ENCODE measurements around the gene FITM1.
"Not testable (repeated sequence)": the region's sequence is repeated elsewhere in the genome, so short reads cannot be mapped to it uniquely, and the experiment has no call there.

The FITM1 gene

DNA sequence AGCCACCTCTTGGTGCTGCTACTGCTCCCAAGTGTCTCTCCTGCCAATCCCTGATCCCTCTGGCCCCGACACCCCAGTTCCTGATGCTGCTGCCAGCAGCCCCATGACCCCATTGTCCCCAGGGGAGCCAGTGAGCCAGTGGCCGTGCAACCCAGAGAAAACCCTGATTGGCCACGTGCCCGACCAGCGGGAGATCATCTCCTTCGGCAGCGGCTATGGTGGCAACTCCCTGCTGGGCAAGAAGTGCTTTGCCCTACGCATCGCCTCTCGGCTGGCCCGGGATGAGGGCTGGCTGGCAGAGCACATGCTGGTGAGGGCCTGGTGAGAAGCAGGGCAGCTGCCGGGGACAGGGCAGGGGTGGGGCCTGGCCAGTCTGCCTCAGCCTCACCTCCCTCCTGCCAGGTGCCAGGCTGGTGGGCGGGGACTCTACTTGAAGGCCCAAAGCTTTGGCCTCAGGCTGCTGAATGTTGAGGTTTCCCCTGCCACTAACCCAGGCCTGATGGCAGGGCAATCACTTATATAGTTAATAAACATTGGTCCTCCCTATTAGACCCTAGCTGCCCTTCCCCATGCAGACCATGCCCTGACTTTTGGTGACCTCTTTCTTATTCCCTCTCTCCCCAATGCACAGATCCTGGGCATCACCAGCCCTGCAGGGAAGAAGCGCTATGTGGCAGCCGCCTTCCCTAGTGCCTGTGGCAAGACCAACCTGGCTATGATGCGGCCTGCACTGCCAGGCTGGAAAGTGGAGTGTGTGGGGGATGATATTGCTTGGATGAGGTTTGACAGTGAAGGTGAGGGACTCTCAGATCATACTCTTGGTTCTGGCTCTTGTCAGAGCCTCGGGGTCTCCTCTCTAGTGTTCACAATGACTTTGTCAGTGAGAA lies 31.3 kb upstream of the FITM1 start:
- Histone ChIP-seq H3K4me3 (ENCODE audit: low read depth, low read length) (no peak overlapping the region), H3K9me3 (ENCODE audit: control insufficient read depth, insufficient read depth, low read depth, low read length) (peaks cover 9% of the 10 kb centered on the region), H3K4me1 (ENCODE audit: control insufficient read depth, insufficient read depth, low read length) (peaks cover 12% of the 10 kb centered on the region), H3K27ac (ENCODE audit: low read depth, low read length) (no peak overlapping the region), H3K9ac (ENCODE audit: low read length) (no peak overlapping the region), H3K27me3 (ENCODE audit: control insufficient read depth, insufficient read depth, low read length) (no peaks in the 10 kb centered on the region), H3K36me3 (ENCODE audit: control insufficient read depth, insufficient read depth, low read length) (peaks cover 71% of the 10 kb centered on the region)

DNA sequence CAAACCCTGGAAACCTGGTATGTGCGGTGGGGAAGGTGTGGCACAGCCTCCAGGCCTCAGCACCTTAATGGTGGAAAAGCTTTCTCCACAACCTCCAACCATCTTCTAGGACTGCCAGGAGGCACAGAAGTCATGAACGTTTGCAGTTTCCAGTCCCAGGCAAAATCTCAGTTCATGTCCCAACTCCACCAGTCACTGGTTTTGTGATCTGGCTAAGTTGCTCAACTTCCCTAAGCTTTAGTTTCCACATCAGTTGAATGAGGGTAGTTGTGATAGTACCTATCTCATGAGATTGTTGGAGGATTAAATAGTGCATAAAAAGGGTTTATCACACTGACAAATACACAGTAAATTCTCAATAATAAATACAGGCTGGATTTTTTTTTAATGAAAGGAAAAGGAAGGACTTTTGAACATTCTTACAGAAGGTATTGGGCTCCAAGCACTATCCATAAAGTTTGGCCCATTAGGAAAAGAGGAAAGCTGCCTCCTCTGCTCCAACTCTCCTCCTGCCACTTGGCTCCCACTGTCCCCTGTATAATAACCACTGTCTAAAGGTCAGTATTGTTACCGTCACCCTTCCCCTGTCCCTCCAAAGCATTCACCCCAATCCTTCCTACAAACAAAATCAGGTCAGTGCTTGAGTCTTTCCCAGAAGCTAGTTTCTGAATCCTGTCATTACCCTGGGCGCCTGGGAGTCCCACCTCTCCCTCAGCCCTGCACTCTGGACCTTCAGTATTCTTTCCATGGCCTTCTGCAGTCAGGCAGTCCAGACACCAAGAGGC lies 30.1 kb upstream of the FITM1 start:
- peaks cover 20% of the 10 kb centered on the region for H3K9me3 ChIP-seq (ENCODE audit: control insufficient read depth, insufficient read depth, low read depth, low read length)
- H3K27me3 ChIP-seq (ENCODE audit: control insufficient read depth, insufficient read depth, low read length) = no peaks in the 10 kb centered on the region
- H3K4me3 ChIP-seq (ENCODE audit: low read depth, low read length) = no peak overlapping the region
- peaks cover 5% of the 10 kb centered on the region for H3K4me1 ChIP-seq (ENCODE audit: control insufficient read depth, insufficient read depth, low read length)
- H3K36me3 ChIP-seq (ENCODE audit: control insufficient read depth, insufficient read depth, low read length) = peaks cover 78% of the 10 kb centered on the region
- no peak overlapping the region for H3K9ac ChIP-seq (ENCODE audit: low read length)
- H3K27ac ChIP-seq (ENCODE audit: low read depth, low read length) = no peak overlapping the region

DNA sequence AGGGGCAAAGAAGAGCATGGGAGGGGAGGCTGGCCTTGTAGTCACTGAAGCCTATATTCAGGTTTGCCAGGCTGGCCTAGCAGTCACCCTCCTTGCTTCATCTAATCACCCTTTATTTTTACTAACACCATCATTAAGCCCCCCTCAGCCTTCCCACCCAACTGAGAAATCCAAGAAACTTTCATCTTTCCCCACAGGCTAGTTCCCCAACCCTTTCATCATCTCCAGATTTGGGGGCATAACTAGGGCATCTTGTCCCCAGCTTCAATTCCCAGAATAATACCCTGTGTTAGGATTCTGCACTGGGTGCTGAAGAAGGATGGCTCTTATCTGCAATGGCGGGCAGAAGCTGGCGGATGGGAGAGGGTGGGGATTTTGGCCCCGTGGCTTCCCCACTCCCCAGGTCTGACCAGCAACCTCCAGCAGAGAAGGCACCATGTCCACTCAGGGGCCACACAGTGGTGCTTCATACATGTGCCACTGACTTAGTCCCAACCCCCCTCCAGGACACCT lies 29.4 kb upstream of the FITM1 start:
- no peak overlapping the region for H3K4me3 ChIP-seq (ENCODE audit: low read depth, low read length)
- H3K36me3 ChIP-seq (ENCODE audit: control insufficient read depth, insufficient read depth, low read length) = peaks cover 78% of the 10 kb centered on the region
- H3K27me3 ChIP-seq (ENCODE audit: control insufficient read depth, insufficient read depth, low read length) = no peaks in the 10 kb centered on the region
- peaks cover 20% of the 10 kb centered on the region for H3K9me3 ChIP-seq (ENCODE audit: control insufficient read depth, insufficient read depth, low read depth, low read length)
- H3K27ac ChIP-seq (ENCODE audit: low read depth, low read length) = no peak overlapping the region
- H3K4me1 ChIP-seq (ENCODE audit: control insufficient read depth, insufficient read depth, low read length) = no peaks in the 10 kb centered on the region
- H3K9ac ChIP-seq (ENCODE audit: low read length) = no peak overlapping the region

DNA sequence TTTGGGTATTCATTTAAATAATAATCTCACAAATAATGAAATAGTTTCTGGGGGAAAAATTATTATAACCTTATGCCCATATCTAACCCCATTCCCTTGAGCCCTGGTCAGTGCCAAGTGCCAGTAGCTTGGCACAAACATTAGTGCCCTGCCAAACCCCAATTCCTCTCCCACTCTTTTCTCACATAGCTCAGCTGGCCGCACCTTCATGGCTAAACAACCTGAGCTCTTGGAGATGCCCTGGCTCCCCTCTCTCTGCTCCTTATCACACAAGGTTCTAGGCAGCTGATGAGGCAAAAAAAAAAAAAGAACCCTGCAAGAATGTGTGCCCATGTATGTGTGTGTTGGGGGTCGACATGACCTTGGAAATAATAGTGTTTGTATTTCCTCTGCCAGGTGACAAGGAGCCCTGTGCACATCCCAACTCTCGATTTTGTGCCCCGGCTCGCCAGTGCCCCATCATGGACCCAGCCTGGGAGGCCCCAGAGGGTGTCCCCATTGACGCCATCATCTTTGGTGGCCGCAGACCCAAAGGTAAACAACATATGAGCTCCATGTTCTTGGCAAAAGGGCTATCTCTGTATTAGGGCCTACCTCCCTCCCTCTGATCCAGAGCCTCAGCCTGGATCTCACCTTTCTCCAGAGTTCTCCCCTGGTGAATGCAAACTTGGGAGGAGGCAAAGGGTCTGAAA lies 28.0 kb upstream of the FITM1 start:
- Histone ChIP-seq H3K36me3 (ENCODE audit: control insufficient read depth, insufficient read depth, low read length) (peaks cover 70% of the 10 kb centered on the region), H3K9ac (ENCODE audit: low read length) (no peak overlapping the region), H3K27me3 (ENCODE audit: control insufficient read depth, insufficient read depth, low read length) (no peaks in the 10 kb centered on the region), H3K27ac (ENCODE audit: low read depth, low read length) (no peak overlapping the region), H3K4me3 (ENCODE audit: low read depth, low read length) (no peak overlapping the region), H3K9me3 (ENCODE audit: control insufficient read depth, insufficient read depth, low read depth, low read length) (peaks cover 20% of the 10 kb centered on the region), H3K4me1 (ENCODE audit: control insufficient read depth, insufficient read depth, low read length) (no peaks in the 10 kb centered on the region)

DNA sequence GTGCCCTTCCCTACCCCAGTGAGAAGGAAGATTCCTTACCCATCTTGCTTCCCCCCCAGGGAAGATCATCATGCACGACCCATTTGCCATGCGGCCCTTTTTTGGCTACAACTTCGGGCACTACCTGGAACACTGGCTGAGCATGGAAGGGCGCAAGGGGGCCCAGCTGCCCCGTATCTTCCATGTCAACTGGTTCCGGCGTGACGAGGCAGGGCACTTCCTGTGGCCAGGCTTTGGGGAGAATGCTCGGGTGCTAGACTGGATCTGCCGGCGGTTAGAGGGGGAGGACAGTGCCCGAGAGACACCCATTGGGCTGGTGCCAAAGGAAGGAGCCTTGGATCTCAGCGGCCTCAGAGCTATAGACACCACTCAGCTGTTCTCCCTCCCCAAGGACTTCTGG lies 27.0 kb upstream of the FITM1 start:
- Histone ChIP-seq H3K9me3 (ENCODE audit: control insufficient read depth, insufficient read depth, low read depth, low read length) (peaks cover 20% of the 10 kb centered on the region), H3K27ac (ENCODE audit: low read depth, low read length) (no peak overlapping the region), H3K27me3 (ENCODE audit: control insufficient read depth, insufficient read depth, low read length) (no peaks in the 10 kb centered on the region), H3K4me3 (ENCODE audit: low read depth, low read length) (no peak overlapping the region), H3K36me3 (ENCODE audit: control insufficient read depth, insufficient read depth, low read length) (peaks cover 61% of the 10 kb centered on the region), H3K4me1 (ENCODE audit: control insufficient read depth, insufficient read depth, low read length) (no peaks in the 10 kb centered on the region), H3K9ac (ENCODE audit: low read length) (no peak overlapping the region)

DNA sequence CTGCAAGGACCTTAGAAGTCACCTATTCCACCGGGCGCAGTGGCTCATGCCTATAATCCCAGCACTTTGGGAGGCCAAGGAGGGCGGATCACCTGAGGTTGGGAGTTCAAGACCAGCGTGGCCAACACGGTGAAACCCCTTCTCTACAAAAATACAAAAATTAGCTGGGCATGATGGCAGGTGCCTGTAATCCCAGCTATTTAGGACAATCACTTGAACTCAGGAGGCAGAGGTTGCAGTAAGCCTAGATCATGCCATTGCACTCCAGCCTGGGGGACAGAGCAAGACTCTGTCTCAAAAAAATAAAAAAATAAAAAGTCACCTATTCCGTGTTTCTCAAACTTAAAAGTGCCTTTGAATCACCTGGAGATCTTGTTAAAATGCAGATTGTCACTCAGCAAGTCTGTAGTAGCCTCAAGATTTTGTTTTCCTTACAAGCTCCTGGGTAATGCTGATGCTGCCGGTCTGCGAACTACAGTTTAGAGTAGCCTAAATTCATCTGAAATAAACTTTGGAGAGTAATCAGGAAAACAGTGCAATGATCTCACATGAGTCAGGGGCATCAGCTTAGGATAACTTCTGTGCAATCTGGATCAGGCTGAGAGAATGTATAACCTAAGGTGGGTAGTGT lies 24.7 kb upstream of the FITM1 start:
- H3K9ac ChIP-seq (ENCODE audit: low read length); H3K4me3 ChIP-seq (ENCODE audit: low read depth, low read length); H3K27ac ChIP-seq (ENCODE audit: low read depth, low read length); H3K4me1 ChIP-seq (ENCODE audit: control insufficient read depth, insufficient read depth, low read length); H3K27me3 ChIP-seq (ENCODE audit: control insufficient read depth, insufficient read depth, low read length): not testable (repeated sequence)
- Histone ChIP-seq H3K9me3 (ENCODE audit: control insufficient read depth, insufficient read depth, low read depth, low read length) (peaks cover 20% of the 10 kb centered on the region), H3K36me3 (ENCODE audit: control insufficient read depth, insufficient read depth, low read length) (peaks cover 39% of the 10 kb centered on the region)

DNA sequence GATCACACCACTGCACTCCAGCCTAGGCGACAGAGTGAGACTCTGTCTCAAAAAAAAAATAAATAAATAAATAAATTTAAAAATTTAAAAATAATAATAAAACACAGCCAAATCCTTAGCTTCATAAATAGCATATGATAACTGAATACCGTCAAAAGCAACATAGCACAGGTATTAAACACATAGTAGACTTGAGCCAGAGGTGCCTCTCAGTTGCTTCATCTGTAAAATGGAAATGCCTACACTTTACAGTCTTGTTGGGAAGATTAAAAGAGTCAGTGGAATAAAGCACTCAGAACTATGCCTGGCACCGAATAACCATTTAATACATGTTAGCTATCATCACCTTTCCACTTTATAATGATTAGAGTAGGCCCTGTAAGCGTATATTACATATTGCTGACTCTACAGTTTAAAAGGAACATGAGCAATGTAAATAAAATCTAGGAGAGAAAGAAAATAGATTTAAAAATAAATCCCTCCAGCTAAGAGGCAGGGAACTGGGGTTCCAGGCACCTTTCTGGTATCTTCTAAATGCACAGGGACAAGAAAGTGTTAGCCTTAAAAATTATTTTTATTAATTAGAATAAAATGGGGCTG lies 23.7 kb upstream of the FITM1 start:
- no peak overlapping the region for H3K4me3 ChIP-seq (ENCODE audit: low read depth, low read length)
- H3K9me3 ChIP-seq (ENCODE audit: control insufficient read depth, insufficient read depth, low read depth, low read length) = peaks cover 20% of the 10 kb centered on the region
- H3K4me1 ChIP-seq (ENCODE audit: control insufficient read depth, insufficient read depth, low read length) = no peaks in the 10 kb centered on the region
- H3K9ac ChIP-seq (ENCODE audit: low read length) = no peak overlapping the region
- no peaks in the 10 kb centered on the region for H3K27me3 ChIP-seq (ENCODE audit: control insufficient read depth, insufficient read depth, low read length)
- peaks cover 28% of the 10 kb centered on the region for H3K36me3 ChIP-seq (ENCODE audit: control insufficient read depth, insufficient read depth, low read length)
- no peak overlapping the region for H3K27ac ChIP-seq (ENCODE audit: low read depth, low read length)

DNA sequence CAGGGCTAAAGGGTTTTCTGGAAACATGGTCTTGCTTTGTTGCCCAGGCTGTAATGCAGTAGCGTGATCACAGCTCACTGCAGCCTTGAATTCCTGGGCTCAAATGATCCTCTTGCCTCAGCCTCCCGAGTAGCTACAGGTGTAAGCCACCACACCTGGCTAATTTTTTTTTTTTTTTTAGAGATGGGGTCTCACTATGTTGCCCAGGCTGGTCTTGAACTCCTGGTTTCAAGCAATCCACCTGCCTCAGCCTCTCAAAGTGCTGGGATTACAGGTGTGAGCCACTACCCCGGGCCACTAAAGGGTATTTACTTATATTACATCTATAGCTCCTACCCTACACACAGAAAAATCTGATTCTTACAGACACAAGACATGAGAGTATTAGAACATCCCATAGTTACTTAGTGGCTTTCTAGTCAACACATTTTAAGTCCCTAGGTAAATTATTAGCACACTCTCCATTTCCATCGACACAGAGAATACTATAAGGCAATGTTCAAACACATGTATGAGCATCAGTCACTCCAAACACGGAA lies 22.1 kb upstream of the FITM1 start:
- Histone ChIP-seq H3K27me3 (ENCODE audit: control insufficient read depth, insufficient read depth, low read length) (no peaks in the 10 kb centered on the region), H3K4me1 (ENCODE audit: control insufficient read depth, insufficient read depth, low read length) (no peaks in the 10 kb centered on the region), H3K27ac (ENCODE audit: low read depth, low read length) (no peak overlapping the region), H3K4me3 (ENCODE audit: low read depth, low read length) (no peak overlapping the region), H3K36me3 (ENCODE audit: control insufficient read depth, insufficient read depth, low read length) (peaks cover 16% of the 10 kb centered on the region), H3K9me3 (ENCODE audit: control insufficient read depth, insufficient read depth, low read depth, low read length) (peaks cover 19% of the 10 kb centered on the region), H3K9ac (ENCODE audit: low read length) (no peak overlapping the region)

DNA sequence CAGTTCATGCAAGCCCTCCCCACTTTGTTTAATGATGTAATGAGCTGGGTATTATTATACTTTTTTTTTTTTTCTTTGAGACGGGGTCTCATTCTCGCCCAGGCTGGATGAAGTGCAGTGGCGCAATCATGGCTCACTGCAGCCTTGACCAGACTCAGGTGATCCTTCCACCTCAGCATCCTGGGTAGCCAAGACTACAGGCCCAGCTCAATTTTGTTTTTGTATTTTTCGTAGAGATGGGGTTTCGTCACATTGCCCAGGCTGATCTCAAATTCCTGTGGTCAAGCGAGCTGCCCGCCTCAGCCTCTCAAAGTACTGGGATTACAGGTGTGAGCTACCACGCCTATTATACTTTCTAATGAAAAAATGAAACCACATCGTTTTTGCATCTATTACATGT lies 20.4 kb upstream of the FITM1 start:
- Histone ChIP-seq H3K36me3 (ENCODE audit: control insufficient read depth, insufficient read depth, low read length) (peaks cover 2% of the 10 kb centered on the region; the same call in 1 of the 2 replicates), H3K27me3 (ENCODE audit: control insufficient read depth, insufficient read depth, low read length) (no peaks in the 10 kb centered on the region), H3K4me1 (ENCODE audit: control insufficient read depth, insufficient read depth, low read length) (no peaks in the 10 kb centered on the region)

DNA sequence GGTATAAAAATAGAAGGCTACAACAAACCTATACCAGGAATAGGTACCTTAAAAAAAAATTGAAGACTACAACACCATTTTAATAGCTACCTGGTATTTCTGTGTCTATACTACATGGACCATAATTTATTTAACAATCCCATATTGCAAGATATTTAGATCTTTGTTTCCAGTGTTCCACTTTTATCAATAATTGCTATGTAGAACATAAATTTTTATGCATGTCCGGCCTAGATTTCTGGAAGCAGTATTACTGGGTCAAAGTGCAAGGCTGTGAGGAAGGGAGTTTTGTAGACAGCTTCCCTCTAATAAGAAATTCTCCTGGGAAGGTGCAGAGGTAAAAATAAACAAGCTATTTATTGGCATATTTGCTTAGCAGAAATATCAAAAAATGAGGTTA lies 19.9 kb upstream of the FITM1 start:
- no peak overlapping the region for H3K27ac ChIP-seq (ENCODE audit: low read depth, low read length)
- no peaks in the 10 kb centered on the region for H3K27me3 ChIP-seq (ENCODE audit: control insufficient read depth, insufficient read depth, low read length)
- 0 out of 2 replicates have a peak, but pooled peaks cover under 1% of the 10 kb centered on the region for H3K4me1 ChIP-seq (ENCODE audit: control insufficient read depth, insufficient read depth, low read length)
- H3K36me3 ChIP-seq (ENCODE audit: control insufficient read depth, insufficient read depth, low read length) = no peaks in the 10 kb centered on the region
- H3K9ac ChIP-seq (ENCODE audit: low read length) = no peak overlapping the region
- H3K9me3 ChIP-seq (ENCODE audit: control insufficient read depth, insufficient read depth, low read depth, low read length) = no peaks in the 10 kb centered on the region
- no peak overlapping the region for H3K4me3 ChIP-seq (ENCODE audit: low read depth, low read length)

More for the DNA sequence above, 20.4 kb upstream of the FITM1 start:
- Histone ChIP-seq H3K9me3 (ENCODE audit: control insufficient read depth, insufficient read depth, low read depth, low read length) (0 out of 2 replicates have a peak, but pooled peaks cover 3% of the 10 kb centered on the region), H3K27ac (ENCODE audit: low read depth, low read length) (no peak overlapping the region), H3K9ac (ENCODE audit: low read length) (no peak overlapping the region), H3K4me3 (ENCODE audit: low read depth, low read length) (no peak overlapping the region)

Data from HUES6 (cell line).